HK-2 (cell line): ENCODE results near the gene DHX38.
A peak's percentile ranks its signal among the peaks of the same experiment; 100 is the strongest.

Experiments used
- DNase-seq: peaks from one replicate; pipeline ENCODE4 v3.0.0-alpha.2; 2018; ENCODE audit not compliant: unreplicated experiment

DHX38 gene

GRCh38 chr16:72122308-72122707 lies 28.7 kb downstream of the DHX38 start:
- DNase-seq = no peak

DNA sequence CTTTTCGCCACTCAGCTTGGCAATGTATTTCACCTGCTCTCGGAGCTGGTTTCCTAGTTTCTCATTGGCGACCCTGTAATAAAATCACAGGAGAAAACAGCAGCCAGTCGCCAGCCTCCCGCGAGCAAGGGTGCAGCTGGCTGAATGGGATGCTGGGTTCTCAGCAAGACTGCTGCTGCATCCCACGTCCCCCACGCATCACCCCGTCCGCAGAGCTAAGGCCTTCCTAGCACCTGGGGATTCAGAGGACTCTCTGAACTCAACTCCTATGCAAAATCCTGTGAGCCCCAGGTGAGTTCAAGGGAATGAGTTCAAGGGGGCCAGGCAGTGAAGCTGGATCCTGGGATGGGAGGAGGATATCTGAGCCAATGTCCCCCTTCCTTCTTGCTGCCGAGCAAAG lies 29.3 kb downstream of the DHX38 start:
- DNase-seq = no peak

DNA sequence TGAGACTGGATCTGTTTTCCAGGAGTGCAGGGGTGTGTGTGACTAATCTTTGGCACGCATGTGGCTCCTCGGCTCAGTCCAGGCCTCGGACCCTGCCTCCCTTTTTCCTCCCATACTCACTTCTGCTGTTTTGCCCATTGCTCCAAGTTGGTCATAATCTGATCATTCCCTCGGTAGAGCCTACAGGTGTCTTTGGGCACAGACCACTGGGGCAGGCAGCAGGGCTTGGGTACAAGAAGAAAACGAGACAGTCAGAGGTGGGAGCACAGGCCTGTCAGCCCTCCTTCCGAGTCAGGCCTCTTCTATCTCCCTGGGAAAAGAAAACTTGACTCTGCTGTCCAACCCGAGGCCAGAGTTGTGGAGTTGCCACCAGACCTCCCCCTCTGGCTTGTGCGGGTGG lies 29.8 kb downstream of the DHX38 start:
- DNase-seq = no peak

DNA sequence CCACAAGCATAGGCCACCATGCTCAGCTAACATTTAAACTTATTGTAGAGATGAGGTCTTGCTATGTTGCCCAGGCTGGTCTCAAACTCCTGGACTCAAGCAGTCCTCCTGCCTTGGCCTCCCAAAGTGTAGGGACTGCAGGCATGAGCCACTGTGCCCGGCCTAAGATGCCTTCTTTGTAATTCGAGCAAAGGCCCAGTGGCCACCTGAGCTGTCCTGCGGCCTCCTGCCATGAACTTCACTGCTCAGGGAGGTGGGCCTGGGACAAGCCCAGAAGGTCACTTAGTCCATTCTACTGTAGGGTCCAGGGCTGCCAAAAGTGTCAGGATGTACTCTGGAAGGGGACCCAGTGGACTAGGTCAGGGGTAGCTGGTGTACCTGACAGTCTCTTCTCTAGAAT lies 30.5 kb downstream of the DHX38 start:
- no peak for DNase-seq

DNA sequence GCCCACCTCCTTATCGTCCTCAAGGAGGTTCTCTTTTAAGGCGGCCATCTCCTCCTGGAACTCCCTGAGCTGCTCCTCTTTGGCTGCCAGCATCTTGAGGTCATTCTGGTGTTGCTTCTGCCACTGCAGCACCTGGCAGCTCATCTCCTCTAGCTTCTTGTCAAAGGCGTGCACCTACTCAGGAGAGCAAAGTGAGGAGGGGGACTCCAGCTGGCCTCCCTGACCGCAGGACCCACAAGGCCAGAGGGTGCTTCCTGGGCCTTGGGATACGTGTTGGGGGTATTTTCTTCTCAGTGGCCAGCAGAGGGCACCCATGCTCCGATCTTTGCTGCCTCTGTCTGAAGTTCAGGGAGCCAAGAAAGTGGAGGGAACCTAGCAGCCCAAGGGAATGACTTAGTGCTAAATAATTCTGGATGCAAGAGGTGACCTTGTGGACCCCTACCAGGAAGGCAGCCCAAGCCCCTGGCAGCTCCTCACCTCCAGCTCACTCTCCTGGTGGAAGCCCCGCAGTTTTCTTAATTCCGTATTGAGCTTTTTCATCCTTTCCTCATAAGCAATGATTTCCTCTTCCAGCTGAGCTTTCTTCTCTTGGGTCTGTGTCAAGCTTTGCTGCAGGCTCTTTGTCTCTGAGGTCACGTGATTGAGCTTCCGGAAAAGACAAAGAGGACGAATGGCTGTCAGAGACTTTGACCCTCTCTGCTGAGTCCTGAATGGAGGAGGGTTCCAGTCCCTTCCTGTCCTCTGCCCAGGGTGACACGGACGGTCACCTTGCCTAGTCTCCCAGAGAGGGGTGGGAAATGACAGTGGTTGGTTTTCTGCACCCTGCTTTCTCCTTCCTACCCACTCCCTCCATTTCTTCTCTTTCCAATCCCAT lies 31.4 kb downstream of the DHX38 start:
- peak; percentile 76 for DNase-seq

DNA sequence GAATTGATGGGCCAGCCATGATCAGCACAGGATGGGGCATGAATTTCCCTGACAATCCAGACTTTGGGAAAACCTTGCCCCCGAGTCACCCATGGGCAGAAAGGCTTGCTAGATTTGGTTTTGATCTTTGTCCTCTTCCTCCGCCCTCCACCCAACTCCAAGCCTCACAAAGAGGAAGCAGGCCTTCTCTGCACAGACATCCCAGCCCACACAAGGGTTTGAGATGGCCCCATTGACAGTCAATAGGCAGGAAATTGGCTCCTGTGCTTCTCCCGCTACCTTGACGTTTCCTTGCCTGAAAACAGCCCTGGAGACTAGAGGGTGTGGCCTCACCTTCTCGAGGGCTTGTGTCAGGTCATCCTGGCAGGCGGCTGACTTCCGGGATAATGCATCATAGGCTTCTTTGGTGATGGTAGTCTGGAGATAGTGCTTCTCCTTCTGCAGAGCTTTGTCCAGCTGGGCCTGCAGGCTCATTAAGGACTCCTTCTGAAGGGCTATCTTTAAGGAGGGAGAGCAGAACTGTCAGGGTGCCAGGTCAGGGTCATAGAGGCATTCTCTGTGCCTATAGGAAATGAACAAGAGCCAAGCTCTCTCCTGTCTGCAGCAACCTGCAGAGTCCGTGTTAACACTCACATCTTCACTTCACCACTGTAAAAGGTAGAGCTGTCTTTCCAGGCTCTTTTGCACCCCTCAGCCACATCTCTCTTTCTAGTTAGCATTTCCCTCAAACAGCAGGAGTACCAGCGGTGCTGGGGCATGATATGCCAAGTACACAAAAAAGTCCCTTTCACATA lies 32.2 kb downstream of the DHX38 start:
- no peak for DNase-seq

DNA sequence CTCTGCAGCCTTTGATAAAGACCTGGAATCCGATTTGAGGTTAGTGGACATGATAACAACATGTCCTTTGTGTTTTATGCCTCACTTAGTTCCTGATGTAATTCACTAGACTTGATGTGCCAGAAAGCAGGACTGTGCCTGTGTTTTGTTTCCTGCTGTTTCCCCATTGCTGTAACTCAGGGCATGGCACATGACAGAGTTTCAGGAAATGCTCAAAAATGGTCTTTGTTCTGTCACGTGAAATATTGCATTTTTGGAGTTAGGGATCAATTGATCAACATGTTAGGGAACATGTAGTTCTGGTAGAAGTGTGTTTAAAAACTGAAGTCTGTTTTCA lies 32.8 kb downstream of the DHX38 start:
- no peak for DNase-seq

DNA sequence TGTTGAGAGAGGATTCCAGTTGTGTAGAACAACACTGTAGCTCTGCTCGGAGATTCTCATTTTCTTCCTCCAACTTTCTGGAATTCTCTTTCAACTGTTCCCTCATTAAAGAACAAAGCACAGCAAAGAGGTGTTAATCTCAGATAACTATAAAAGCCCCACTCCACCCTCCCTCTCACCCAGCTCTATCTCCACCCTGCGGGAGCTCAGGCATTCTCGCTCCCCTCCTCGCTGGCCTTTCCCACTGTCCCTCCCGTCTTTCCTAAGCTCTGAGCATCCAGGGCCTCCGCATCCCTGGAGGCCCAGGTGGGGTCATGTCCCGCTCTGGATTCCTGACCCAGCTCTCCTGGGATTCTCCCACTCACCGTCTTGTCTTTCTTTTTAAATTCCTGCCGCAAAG lies 35.1 kb downstream of the DHX38 start:
- DNase-seq = no peak

DNA sequence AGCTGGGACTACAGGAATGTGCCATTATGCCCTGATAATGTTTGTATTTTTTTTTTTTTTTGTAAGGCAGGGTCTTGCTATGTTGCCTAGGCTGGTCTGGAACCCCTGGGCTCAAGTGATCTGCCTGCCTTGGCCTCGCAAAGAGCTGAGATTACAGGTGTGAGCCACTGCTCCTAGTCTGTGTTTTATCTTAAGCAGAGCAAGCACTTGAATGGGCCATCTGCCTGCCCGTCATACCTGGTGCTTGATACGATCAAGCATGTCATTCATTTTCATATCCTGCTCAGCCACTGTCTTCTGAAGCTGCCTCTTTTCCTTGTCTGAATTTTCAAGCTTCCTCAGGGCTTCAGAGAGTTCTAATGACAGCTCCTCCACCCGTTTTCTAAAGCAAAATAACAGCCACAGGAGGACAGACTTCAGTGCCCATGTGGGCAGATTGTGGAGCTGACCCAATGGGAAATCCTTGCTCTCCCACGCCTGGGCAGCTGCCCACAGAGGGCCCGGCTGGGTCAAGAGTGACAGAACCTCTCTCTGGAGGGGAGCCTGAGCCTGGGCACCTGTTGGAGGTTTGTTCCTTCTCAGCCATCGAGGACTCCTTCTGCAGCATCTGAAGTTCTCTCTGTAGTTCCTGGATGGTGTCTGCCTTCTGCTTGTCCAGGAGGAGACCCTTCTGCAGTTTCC lies 36.5 kb downstream of the DHX38 start:
- DNase-seq = no peak

GRCh38 chr16:72131036-72131435 lies 37.4 kb downstream of the DHX38 start:
- DNase-seq = no peak

DNA sequence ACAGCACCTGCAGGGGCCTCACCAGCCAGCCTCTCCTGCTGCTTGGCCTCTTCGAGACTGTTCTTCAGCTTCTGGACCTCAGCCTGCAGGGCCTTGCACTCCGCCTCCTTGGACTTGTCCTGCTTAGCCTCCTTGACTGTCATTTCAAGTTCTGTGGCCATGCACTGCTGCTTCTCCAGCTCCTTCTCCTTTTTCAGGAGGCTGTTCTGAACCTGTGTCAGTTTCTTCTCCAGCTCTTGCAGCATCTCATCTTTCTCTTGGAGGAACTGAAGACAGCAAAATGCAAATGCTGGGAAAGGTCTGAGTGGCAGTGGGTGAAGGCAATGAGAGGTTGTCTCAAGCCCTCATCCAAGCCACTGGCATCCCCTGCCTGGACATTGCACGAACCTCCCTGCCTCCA lies 39.1 kb downstream of the DHX38 start:
- no peak for DNase-seq

- DNase-seq = no peak
These were observed 40.9 kb downstream of the DHX38 start for GRCh38 chr16:72134507-72134906.

- DNase-seq = no peak
These were observed 43.9 kb downstream of the DHX38 start for GRCh38 chr16:72137380-72138063.

- no peak for DNase-seq
These were observed 44.5 kb downstream of the DHX38 start for GRCh38 chr16:72138064-72138572.

DNA sequence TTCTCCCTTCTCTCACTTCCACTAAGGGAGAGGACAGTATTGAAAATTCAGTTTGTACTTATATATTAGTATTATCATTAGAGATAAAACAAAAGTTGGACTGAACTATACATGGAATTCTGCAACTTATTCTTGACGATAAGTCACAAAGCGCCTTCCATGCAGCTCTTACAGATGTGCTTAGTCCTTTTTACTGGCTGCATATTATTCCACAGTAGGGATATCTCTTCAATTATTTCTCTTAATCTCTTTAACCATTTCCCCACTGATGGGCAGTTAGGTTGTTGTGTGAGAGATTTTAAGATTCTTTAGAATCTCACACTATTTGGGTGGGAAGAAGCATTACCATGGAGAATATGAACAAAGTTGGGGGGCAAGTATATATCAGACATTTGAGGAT lies 46.3 kb downstream of the DHX38 start:
- no peak for DNase-seq

DNA sequence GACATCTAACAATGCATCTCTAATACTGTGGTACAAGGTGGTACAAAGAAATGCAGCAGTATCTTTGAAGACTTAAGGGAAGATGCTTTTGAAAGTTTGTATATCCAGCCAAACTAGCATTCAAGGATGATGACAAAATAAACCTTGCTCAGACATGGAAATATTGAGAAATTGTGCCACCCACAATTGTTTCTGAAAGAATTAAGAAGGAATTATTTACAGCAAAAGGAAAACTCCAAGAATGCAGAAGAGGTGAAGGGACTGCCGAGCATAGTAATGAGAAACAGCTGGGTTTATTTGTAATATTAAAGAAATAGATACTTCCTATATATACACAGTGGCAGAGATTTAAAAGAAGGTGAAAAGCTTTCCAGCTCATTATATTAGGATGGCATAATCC lies 48.8 kb downstream of the DHX38 start:
- DNase-seq = no peak

DNA sequence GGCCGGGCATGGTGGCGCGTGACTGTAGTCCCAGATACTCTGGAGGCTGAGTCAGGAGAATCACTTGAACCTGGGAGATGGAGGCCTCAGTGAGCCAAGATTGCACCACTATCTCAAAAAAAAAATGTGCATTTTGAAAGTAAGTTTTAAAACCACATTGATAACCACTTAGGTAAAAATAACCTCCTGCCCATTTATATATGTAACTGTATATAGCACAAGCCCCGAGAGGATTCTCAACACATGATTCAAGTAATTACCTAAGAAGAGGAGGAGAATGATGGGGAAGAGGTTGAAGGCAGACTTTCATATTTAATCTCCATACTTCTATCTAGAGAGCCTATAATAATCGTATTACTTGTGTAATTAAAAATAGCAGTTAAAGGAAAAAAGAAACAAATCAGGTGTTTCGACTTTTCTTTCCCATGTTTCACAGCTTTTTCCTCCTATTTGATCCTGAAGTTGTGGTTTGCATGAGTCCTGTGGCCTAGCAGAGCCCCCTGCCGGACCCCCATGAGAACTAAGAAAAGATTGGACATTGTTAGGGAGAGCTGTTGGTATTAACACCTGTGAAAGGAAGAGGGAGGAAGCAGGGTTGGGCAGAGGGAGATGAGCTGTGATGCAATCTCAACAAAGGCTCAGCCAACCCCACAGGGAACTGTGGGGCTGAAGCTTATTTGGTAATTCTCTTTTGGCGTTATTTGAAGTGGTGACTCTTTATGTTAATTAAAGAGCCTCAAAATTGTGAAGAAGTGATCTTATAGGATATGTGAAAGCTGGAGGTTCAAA lies 56.2 kb downstream of the DHX38 start:
- DNase-seq = no peak

GRCh38 chr16:72159386-72159785 lies 65.7 kb downstream of the DHX38 start:
- no peak for DNase-seq

GRCh38 chr16:72159801-72160200 lies 66.2 kb downstream of the DHX38 start:
- no peak for DNase-seq

DNA sequence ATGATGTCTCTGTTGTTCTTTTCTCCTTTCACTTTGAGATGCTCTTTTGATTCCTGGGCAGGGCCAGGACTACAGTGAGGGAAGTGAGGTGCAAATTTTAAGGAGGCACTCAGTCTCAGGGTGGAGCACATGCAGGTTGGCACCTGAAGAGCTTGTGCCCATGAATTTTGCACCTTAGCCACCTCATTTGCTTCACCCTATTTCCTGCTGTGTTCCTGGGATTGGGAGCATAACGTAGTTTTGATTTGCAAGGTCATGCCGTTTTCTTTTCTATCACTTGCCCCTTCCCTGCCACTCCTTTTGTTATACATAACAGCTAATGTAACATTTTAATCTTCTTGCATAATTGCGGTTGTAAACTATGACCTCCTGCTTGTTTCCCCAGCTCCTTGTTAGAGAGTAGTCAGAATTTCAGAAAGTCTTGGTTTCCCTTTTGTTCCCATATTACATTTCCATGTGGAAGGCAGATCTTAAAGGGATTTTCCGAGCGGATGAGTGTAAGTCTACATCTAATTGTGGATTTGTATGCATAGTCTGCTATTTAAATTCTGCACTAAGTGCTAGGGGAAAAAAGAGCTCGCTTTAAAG lies 68.6 kb downstream of the DHX38 start:
- no peak for DNase-seq
